Measurements from ENCODE around the gene ZNF24. TPM values are rescaled to one million over a fixed set of nuclear protein-coding genes. Genes with fewer than 3 reads are reported as not detected.

The ZNF24 gene
- total and polyA plus RNA-seq, 2 experiments from 2014 or later = 52.4 to 75.2 TPM

DNA sequence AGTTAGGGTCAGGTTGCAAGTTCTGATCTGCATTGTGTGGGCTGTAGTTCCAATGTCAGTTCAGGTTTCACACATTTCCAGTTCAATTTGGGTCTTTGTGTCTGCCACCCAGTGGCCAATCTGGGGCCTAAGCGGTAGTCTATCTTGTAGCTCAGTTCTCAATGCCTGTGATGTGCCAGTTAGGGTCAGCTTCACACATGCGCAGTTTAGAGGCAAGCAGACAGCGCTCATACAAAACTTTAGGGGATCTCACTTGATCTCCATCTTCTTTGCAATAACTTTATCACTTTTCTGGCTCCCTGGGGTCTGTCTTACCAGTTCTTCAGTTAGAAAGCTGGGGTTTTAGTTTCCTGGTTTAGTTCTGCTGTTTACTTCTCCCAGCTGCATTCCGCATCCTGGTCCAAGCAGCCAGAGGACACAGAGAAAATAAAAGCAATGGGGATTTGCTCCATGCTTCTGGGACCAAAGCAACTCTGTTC lies 11.0 kb upstream of the ZNF24 start:
- Histone ChIP-seq H3K79me2 (replicated peaks; ENCODE audit: insufficient read depth) (no peaks in the 10 kb centered on the region), H3K36me3 (ENCODE audit: insufficient read depth) (no peaks in the 10 kb centered on the region), H3F3A (replicated peaks; ENCODE audit: low read depth) (no peaks in the 10 kb centered on the region; the same call in 1 of the 2 replicates), H3K4me3 (no peak overlapping the region), H3K4me1 (ENCODE audit: insufficient read depth) (0 out of 2 replicates have a peak, but pooled peaks cover 16% of the 10 kb centered on the region), H3K27me3 (ENCODE audit: insufficient read depth) (no peaks in the 10 kb centered on the region), H4K20me1 (replicated peaks; ENCODE audit: insufficient read depth) (no peaks in the 10 kb centered on the region), H3K27ac (ENCODE audit: low read depth) (peak overlapping the region; percentile 80; the same call in 1 of the 2 replicates), H3K9me2 (ENCODE audit: insufficient read depth) (no peaks in the 10 kb centered on the region), H2AFZ (peak overlapping the region; percentile 60), H3K4me2 (no peak overlapping the region)
- no peak for TF ChIP-seq ZNF331 (CRISPR knock-in tag; IDR thresholded peaks at IDR 0.05; ENCODE audit: low read depth)
- TF ChIP-seq, protein P1, sequence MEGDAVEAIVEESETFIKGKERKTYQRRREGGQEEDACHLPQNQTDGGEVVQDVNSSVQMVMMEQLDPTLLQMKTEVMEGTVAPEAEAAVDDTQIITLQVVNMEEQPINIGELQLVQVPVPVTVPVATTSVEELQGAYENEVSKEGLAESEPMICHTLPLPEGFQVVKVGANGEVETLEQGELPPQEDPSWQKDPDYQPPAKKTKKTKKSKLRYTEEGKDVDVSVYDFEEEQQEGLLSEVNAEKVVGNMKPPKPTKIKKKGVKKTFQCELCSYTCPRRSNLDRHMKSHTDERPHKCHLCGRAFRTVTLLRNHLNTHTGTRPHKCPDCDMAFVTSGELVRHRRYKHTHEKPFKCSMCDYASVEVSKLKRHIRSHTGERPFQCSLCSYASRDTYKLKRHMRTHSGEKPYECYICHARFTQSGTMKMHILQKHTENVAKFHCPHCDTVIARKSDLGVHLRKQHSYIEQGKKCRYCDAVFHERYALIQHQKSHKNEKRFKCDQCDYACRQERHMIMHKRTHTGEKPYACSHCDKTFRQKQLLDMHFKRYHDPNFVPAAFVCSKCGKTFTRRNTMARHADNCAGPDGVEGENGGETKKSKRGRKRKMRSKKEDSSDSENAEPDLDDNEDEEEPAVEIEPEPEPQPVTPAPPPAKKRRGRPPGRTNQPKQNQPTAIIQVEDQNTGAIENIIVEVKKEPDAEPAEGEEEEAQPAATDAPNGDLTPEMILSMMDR (conservative IDR thresholded peaks at IDR 0.05; ENCODE audit: low read depth in 2 of 2) = peak; percentile 79 to 84
- Mint-ChIP-seq H3K27me3 (ENCODE audit: insufficient read depth, low read depth, poor library complexity) (no peaks in the 10 kb centered on the region), H3K4me1 (peaks cover 26% of the 10 kb centered on the region), H3K36me3 (ENCODE audit: low read depth) (peaks cover 23% of the 10 kb centered on the region), H3K9me3 (peaks cover 46% of the 10 kb centered on the region), H3K27ac (no peak overlapping the region), H3K4me3 (no peak overlapping the region)
- ATAC-seq = peak; percentile 100
- peak; percentile 90 for DNase-seq (ENCODE audit: low spot score)

DNA sequence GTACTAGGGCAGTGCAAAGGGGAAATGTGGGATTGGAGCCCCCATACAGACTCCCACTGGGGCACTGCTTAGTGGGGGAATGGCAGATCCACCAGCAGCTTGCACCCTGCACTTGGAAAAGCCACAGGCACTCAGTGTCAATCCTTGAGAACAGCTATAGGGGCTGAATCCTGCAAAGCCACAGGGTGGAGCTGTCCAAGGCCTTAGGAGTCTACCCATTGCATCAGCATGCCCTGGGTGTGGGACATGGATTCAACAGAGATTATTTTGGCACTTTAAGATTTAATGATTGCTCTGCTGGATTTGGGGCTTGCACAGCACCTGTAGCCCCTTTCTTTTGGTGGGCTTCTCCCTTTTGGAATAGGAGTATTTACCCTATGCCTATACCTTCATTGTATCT lies 8.6 kb upstream of the ZNF24 start:
- Histone ChIP-seq H3F3A (replicated peaks; ENCODE audit: low read depth) (no peaks in the 10 kb centered on the region; the same call in 1 of the 2 replicates), H3K4me1 (ENCODE audit: insufficient read depth) (0 out of 2 replicates have a peak, but pooled peaks cover 16% of the 10 kb centered on the region), H3K4me3 (no peak overlapping the region), H3K27me3 (ENCODE audit: insufficient read depth) (no peaks in the 10 kb centered on the region), H2AFZ (no peak overlapping the region), H4K20me1 (replicated peaks; ENCODE audit: insufficient read depth) (no peaks in the 10 kb centered on the region), H3K36me3 (ENCODE audit: insufficient read depth) (no peaks in the 10 kb centered on the region), H3K4me2 (no peak overlapping the region), H3K79me2 (replicated peaks; ENCODE audit: insufficient read depth) (no peaks in the 10 kb centered on the region), H3K27ac (ENCODE audit: low read depth) (no peak overlapping the region), H3K9me2 (ENCODE audit: insufficient read depth) (no peaks in the 10 kb centered on the region)
- H3K27ac Mint-ChIP-seq = no peak overlapping the region
- H3K4me3 Mint-ChIP-seq = no peak overlapping the region
- peaks cover 20% of the 10 kb centered on the region for H3K36me3 Mint-ChIP-seq (ENCODE audit: low read depth)
- no peak for DNase-seq (ENCODE audit: low spot score)
- H3K27me3 Mint-ChIP-seq (ENCODE audit: insufficient read depth, low read depth, poor library complexity) = no peaks in the 10 kb centered on the region
- H3K4me1 Mint-ChIP-seq = peaks cover 26% of the 10 kb centered on the region
- no peak for ATAC-seq
- peaks cover 36% of the 10 kb centered on the region for H3K9me3 Mint-ChIP-seq
- TF ChIP-seq, protein P2, sequence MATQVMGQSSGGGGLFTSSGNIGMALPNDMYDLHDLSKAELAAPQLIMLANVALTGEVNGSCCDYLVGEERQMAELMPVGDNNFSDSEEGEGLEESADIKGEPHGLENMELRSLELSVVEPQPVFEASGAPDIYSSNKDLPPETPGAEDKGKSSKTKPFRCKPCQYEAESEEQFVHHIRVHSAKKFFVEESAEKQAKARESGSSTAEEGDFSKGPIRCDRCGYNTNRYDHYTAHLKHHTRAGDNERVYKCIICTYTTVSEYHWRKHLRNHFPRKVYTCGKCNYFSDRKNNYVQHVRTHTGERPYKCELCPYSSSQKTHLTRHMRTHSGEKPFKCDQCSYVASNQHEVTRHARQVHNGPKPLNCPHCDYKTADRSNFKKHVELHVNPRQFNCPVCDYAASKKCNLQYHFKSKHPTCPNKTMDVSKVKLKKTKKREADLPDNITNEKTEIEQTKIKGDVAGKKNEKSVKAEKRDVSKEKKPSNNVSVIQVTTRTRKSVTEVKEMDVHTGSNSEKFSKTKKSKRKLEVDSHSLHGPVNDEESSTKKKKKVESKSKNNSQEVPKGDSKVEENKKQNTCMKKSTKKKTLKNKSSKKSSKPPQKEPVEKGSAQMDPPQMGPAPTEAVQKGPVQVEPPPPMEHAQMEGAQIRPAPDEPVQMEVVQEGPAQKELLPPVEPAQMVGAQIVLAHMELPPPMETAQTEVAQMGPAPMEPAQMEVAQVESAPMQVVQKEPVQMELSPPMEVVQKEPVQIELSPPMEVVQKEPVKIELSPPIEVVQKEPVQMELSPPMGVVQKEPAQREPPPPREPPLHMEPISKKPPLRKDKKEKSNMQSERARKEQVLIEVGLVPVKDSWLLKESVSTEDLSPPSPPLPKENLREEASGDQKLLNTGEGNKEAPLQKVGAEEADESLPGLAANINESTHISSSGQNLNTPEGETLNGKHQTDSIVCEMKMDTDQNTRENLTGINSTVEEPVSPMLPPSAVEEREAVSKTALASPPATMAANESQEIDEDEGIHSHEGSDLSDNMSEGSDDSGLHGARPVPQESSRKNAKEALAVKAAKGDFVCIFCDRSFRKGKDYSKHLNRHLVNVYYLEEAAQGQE (IDR thresholded peaks at IDR 0.05; ENCODE audit: unreplicated experiment) = no peak
- TF ChIP-seq CREB1 (CRISPR knock-in tag; IDR thresholded peaks at IDR 0.05; ENCODE audit: low read depth) (no peak), EZH2 (IDR thresholded peaks at IDR 0.05; ENCODE audit: low read depth, unreplicated experiment) (no peak), EZH2phosphoT487 (IDR thresholded peaks at IDR 0.05; ENCODE audit: unreplicated experiment) (no peak)
- TF ChIP-seq, protein P3, sequence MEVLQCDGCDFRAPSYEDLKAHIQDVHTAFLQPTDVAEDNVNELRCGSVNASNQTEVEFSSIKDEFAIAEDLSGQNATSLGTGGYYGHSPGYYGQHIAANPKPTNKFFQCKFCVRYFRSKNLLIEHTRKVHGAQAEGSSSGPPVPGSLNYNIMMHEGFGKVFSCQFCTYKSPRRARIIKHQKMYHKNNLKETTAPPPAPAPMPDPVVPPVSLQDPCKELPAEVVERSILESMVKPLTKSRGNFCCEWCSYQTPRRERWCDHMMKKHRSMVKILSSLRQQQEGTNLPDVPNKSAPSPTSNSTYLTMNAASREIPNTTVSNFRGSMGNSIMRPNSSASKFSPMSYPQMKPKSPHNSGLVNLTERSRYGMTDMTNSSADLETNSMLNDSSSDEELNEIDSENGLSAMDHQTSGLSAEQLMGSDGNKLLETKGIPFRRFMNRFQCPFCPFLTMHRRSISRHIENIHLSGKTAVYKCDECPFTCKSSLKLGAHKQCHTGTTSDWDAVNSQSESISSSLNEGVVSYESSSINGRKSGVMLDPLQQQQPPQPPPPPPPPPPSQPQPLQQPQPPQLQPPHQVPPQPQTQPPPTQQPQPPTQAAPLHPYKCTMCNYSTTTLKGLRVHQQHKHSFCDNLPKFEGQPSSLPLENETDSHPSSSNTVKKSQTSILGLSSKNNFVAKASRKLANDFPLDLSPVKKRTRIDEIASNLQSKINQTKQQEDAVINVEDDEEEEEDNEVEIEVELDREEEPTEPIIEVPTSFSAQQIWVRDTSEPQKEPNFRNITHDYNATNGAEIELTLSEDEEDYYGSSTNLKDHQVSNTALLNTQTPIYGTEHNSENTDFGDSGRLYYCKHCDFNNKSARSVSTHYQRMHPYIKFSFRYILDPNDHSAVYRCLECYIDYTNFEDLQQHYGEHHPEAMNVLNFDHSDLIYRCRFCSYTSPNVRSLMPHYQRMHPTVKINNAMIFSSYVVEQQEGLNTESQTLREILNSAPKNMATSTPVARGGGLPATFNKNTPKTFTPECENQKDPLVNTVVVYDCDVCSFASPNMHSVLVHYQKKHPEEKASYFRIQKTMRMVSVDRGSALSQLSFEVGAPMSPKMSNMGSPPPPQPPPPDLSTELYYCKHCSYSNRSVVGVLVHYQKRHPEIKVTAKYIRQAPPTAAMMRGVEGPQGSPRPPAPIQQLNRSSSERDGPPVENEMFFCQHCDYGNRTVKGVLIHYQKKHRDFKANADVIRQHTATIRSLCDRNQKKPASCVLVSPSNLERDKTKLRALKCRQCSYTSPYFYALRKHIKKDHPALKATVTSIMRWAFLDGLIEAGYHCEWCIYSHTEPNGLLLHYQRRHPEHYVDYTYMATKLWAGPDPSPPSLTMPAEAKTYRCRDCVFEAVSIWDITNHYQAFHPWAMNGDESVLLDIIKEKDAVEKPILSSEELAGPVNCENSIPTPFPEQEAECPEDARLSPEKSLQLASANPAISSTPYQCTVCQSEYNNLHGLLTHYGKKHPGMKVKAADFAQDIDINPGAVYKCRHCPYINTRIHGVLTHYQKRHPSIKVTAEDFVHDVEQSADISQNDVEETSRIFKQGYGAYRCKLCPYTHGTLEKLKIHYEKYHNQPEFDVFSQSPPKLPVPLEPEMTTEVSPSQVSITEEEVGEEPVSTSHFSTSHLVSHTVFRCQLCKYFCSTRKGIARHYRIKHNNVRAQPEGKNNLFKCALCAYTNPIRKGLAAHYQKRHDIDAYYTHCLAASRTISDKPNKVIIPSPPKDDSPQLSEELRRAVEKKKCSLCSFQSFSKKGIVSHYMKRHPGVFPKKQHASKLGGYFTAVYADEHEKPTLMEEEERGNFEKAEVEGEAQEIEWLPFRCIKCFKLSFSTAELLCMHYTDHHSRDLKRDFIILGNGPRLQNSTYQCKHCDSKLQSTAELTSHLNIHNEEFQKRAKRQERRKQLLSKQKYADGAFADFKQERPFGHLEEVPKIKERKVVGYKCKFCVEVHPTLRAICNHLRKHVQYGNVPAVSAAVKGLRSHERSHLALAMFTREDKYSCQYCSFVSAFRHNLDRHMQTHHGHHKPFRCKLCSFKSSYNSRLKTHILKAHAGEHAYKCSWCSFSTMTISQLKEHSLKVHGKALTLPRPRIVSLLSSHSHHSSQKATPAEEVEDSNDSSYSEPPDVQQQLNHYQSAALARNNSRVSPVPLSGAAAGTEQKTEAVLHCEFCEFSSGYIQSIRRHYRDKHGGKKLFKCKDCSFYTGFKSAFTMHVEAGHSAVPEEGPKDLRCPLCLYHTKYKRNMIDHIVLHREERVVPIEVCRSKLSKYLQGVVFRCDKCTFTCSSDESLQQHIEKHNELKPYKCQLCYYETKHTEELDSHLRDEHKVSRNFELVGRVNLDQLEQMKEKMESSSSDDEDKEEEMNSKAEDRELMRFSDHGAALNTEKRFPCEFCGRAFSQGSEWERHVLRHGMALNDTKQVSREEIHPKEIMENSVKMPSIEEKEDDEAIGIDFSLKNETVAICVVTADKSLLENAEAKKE (CRISPR knock-in tag; IDR thresholded peaks at IDR 0.05) = no peak
- TF ChIP-seq, protein P4, sequence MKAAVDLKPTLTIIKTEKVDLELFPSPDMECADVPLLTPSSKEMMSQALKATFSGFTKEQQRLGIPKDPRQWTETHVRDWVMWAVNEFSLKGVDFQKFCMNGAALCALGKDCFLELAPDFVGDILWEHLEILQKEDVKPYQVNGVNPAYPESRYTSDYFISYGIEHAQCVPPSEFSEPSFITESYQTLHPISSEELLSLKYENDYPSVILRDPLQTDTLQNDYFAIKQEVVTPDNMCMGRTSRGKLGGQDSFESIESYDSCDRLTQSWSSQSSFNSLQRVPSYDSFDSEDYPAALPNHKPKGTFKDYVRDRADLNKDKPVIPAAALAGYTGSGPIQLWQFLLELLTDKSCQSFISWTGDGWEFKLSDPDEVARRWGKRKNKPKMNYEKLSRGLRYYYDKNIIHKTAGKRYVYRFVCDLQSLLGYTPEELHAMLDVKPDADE (IDR thresholded peaks at IDR 0.05) = no peak
